ENCODE measurements around the gene CEACAM19.
"Not testable (repeated sequence)": the region's sequence is repeated elsewhere in the genome, so short reads cannot be mapped to it uniquely, and the experiment has no call there.

Gene CEACAM19

GRCh38 chr19:44671400-44671799 is at the start of gene CEACAM19:
Gene CEACAM19, plus strand, starts transcription at chr19:44671482. Its CDS starts 450 bp downstream, at chr19:44671932.
- no peak for DNase-seq (ENCODE audit: low read depth in 2 of 2)

- no peak for DNase-seq (ENCODE audit: low read depth in 2 of 2)
Measured at GRCh38 chr19:44623080-44623479, 48.2 kb upstream of the CEACAM19 start.

DNA sequence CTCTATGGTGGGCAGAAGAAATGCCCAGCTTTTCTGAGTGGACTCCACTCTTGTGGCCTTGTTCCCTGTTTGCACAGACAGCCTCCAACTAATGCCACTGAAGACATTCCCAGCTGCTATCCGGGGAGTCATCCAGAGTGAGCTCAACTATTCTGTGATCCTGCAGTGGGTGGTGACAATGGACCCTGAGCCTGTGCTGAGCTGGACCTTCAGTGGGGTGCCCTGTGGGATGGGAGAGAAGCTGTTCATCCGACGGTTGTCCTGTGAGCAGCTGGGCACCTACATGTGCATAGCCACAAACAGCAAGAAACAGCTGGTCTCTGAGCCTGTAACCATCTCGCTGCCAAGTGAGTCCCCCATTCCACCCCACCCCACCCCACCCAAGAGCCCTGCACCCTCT is 47.7 kb upstream of the CEACAM19 start:
- DNase-seq (ENCODE audit: low read depth in 2 of 2): no peak

- no peak for DNase-seq (ENCODE audit: low read depth in 2 of 2)
Measured at GRCh38 chr19:44624840-44625354, 46.4 kb upstream of the CEACAM19 start.

DNA sequence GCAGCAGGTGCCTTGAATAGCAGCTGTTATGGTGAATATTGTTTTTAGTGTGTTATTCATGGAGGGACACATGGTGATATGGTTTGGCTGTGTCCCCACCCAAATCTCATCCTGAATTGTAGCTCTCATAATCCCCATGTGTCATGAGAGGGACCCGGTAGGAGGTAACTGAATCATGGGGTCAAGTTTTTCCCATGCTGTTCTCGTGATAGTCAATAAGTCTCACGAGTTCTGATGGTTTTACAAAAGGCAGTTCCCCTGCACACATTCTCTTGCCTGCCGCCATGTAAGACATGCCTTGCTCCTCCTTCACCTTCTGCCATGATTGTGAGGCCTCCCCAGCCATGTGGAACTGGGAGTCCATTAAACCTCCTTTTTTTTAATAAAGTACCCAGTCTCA is 45.6 kb upstream of the CEACAM19 start:
- not testable (repeated sequence) for DNase-seq (ENCODE audit: low read depth in 2 of 2)

DNA sequence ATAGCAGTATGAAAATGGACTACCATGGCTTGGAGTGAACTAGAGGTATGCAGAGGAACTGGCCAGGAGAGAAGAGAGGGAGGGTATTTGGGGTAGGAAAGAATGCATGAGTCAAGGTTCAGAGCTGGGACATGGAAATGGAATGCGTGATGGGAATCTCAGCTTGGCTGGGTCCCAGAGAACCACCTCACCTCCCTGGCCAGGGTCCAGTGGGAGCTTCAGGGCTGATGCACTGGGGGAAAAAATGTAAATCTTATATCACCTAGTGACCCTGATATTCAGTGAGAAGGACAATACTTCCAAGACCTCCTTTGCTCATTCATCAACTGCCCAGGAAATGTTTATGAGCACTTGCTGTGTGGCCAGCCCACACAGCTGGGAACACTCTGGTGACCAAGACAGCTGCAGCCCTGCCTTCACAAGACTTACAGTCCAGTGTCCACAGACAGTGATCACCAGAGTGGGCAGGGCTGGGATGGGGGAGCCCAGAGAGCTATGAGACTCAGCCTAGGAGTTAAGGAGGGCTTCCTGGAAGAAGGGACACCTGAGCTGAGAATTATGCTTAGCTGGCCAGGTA is 45.1 kb upstream of the CEACAM19 start:
- no peak for DNase-seq (ENCODE audit: low read depth in 2 of 2)

DNA sequence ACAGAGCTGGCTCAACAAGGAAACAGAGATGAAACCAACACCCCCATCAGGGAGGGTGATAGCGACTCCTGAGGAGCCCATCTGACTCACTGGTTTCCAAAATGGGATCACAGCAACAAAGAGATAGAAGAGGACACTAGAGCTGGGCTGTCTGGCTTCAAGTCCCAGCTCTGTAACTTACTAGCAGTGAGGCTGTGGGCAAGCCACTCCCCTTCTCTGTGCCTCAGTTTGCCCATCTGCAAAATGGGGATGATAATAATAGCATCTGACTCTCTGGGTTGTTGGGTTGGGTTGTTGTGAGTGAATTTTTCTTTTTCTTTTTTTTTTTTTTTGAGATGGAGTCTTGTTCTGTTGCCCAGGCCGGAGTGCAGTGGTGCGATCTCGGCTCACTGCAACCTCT is 43.7 kb upstream of the CEACAM19 start:
- no peak for DNase-seq (ENCODE audit: low read depth in 2 of 2)

- DNase-seq (ENCODE audit: low read depth in 2 of 2): no peak
Measured at GRCh38 chr19:44628793-44629192, 42.5 kb upstream of the CEACAM19 start.

DNA sequence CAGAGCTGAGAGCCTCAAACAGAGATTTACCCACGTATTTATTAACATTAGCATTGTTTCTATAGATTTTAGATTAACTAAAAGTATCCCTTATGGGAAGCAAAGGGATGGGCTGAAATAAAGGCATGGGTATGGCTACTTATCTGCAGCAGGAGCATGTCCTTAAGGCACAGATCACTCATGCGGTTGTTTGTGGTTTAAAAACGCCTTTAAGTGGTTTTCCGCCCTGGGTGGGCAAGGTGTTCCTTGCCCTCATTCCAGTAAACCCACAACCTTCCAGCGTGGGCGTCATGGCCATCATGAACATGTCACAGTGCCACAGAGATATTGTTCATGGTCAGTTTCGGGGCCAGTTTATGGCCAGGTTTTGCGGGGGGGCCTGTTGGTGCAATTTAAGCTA is 39.7 kb upstream of the CEACAM19 start:
- not testable (repeated sequence) for DNase-seq (ENCODE audit: low read depth in 2 of 2)

- DNase-seq (ENCODE audit: low read depth in 2 of 2): not testable (repeated sequence)
Measured at GRCh38 chr19:44634058-44634457, 37.2 kb upstream of the CEACAM19 start.

DNA sequence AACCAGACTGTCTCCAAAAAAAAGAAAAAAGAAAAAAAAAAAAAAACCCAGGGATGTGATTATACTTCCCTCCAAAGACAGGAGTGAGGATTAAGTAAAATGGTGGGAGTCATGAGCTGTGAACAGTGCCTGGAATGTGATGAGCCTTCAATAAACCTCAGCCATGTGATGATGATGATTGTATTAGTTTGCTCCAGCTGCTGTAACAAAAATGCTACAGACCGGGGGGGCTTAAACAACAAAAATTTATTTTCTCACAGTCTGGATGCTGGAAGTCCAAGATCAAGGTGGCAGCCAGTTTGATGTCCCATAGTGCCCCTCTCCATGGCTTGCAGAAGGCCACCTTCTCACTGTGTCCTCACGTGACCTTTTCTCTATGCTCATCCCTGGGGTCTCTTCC is 36.5 kb upstream of the CEACAM19 start:
- DNase-seq (ENCODE audit: low read depth in 2 of 2): no peak

DNA sequence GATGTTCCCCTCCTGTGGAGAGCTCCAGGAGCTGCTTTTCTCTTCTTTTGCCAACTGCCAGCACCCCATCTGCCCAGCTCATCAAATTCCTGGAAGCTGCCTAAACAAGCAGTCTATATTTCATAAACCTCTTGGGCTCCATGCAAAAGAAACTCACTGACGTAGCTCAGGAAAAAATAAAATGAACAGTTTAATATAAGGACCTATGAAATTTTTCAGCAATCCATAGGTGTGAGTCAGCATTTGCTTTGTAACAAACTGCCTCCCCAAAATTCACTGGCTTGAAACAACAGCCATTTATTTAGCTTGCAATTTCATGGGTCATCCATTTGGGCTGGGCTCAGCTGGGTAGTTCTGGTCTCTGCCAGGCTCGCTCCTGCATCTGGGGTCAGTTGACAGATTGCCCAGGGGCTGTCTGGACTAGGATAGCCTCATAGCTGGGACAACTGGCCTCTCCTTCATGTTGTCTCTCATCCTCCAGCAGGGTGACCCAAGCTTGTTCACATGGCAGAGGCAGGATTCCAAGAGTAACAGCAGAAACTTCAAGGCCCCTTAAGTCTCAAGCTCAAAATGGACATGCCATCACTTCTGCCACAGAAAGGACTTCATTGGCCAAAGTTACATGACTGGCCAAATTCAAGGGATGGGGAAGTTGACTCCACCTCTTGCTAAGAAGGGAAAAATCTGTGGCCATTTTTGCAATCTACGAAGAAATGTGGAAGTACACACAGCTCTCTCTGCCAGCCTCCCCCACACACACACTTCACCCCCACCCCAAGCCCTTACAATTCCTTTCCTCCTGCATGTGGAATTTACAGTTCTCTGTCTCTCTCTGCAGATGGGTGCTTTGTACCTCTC is 35.5 kb upstream of the CEACAM19 start:
- DNase-seq (ENCODE audit: low read depth in 2 of 2): no peak

GRCh38 chr19:44636439-44637389 is 34.6 kb upstream of the CEACAM19 start:
- no peak for DNase-seq (ENCODE audit: low read depth in 2 of 2)

GRCh38 chr19:44637390-44637764 is 33.9 kb upstream of the CEACAM19 start:
- no peak for DNase-seq (ENCODE audit: low read depth in 2 of 2)

- no peak for DNase-seq (ENCODE audit: low read depth in 2 of 2)
Measured at GRCh38 chr19:44640518-44640917, 30.8 kb upstream of the CEACAM19 start.

- DNase-seq (ENCODE audit: low read depth in 2 of 2): no peak
Measured at GRCh38 chr19:44641501-44642265, 29.6 kb upstream of the CEACAM19 start.

DNA sequence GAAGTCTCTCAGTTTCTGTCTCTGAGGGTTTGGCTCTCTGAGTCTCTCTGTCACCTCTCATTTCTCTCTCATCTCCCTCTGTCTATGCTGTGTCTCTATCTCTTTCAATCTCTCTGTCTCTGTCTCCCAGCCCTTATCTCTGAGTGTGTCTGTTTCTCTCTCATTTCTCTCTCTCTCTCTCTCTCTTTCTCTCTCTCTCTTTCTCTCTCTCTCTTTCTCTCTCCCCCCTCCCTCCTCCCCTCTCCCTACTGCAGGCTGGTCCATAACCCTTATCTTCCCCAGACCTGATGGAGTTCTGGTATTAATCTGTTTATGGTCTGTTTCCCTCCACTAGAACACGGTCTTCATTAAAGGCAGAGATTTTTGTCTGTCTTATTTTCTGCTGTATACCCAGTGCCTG is 28.9 kb upstream of the CEACAM19 start:
- no peak for DNase-seq (ENCODE audit: low read depth in 2 of 2)

GRCh38 chr19:44643605-44644401 is 27.5 kb upstream of the CEACAM19 start, which contains the start of gene PVR:
Gene PVR, plus strand, starts transcription at chr19:44643910. Its CDS starts 187 bp downstream, at chr19:44644097.
- DNase-seq (ENCODE audit: low read depth in 2 of 2): peak; percentile 34 to 52

- DNase-seq (ENCODE audit: low read depth in 2 of 2): no peak
Measured at GRCh38 chr19:44644402-44645016, 26.8 kb upstream of the CEACAM19 start.
